ENCODE data around the gene FUS. TPM values are rescaled to one million over a fixed set of nuclear protein-coding genes. Genes with fewer than 3 reads are reported as not detected.

FUS gene
- polyA plus RNA-seq, 4 donors: 601 to 671 (median 647) TPM

DNA sequence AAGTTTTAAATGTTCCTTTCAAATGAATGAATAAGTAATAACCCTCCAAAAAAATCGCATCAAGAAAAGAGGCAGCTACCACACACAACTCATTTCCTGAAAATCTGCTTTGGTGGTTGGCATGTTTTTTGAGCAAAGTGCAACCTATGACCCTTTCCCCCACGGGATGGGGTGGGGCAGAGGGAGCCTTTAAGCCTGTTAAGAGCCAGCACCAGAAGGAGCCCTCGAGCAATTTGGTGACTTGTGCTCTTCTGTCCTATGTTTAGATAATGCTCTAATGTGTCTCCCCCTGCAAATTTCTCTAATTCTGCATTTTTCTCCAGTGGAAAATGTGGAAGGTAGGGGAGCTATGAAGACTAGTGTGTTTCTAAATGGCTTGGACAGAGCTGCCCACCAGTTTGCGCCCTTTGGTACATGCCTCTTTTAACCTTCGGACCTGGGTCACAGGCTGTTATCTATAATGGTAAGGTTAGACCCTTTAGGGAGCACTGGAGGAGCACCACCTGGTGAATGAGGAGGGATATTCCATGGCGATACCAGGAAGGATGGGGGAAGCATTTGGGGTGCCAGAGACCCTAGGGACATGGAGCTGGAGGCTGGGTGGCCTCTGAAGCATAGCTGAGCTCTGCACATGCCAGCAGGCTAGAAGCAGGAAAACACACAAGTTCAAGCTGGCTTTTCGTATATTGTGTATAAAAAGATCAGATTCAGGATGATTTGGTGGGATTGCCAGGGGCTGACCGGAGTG, 21.1 kb downstream of the FUS start:
- DNase-seq (ENCODE audit: low read depth in 4 of 4, low spot score in 3 of 4): no peak

- no peak for DNase-seq (ENCODE audit: low read depth in 4 of 4, low spot score in 3 of 4)
Measured at GRCh38 chr16:31201582-31202413, 21.9 kb downstream of the FUS start.

- DNase-seq (ENCODE audit: low read depth in 4 of 4, low spot score in 3 of 4): no peak
Measured at GRCh38 chr16:31202414-31203375, 22.8 kb downstream of the FUS start, which contains the start of gene PYCARD. Gene PYCARD (minus strand): TSS chr16:31202760. CDS start chr16:31202690, 70 bp downstream.

DNA sequence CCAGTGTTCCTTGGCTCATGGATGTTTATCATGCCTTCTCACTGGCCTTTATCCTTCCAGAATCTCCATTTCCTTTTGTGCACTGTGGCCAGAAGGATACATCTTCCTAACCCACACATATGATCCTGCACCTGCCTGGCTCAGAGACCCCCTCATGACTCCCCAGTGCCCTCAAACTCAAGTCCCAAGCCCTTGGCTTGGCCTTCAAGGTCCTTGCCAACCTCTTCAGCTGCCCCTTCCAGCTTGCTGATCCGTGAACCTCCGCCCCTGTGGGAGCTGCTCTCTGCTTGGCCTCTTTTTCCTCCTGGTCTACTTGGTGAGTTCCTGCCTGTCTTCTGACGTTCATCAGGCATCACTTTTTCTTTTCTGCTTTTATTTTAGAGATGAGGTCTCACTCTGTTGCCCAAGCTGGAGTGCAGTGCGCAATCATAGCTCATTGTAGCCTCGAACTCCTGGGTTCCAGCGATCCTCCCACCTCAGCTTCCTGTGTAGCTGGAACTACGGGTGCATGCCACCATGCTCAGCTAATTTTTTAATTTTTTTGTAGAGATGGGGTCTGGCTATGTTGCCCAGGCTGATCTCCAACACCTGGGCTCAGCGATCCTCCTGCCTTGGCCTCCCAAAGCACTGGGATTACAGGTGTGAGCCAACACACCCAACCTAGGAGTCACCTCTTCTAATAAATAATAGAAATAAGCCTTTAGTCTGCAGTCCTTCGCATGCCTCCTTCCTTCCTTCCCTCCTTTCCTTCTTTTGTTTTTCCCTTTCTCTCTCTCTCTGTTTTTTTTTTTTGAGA, 25.1 kb downstream of the FUS start:
- no peak for DNase-seq (ENCODE audit: low read depth in 4 of 4, low spot score in 3 of 4)

GRCh38 chr16:31206776-31207175, 26.8 kb downstream of the FUS start:
- no peak for DNase-seq (ENCODE audit: low read depth in 4 of 4, low spot score in 3 of 4)

DNA sequence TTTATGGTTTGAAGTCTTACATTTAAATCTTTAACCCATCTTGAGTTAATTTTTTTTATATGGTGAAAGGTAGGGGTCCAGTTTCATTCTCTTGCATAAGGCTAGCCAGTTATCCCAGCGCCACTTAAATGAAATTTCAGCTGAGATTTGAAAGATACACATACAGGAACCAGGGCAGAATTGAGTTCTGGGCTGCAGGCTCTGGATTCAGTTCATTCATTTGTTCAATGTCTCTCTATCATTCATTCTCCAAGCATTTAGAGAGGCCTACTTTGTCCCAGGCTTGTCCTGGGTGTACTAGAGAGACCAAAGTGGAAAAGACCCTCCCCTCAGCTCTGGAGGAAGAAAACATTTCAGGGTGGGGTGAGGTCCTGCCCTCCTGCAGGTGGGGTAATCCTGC, 33.4 kb downstream of the FUS start:
- DNase-seq (ENCODE audit: low read depth in 4 of 4, low spot score in 3 of 4): no peak

- DNase-seq (ENCODE audit: low read depth in 4 of 4, low spot score in 3 of 4): no peak
Measured at GRCh38 chr16:31213877-31214707, 34.2 kb downstream of the FUS start, which contains the start of gene TRIM72. Gene TRIM72 (plus strand): TSS chr16:31214119. CDS start chr16:31214739, 620 bp downstream.

DNA sequence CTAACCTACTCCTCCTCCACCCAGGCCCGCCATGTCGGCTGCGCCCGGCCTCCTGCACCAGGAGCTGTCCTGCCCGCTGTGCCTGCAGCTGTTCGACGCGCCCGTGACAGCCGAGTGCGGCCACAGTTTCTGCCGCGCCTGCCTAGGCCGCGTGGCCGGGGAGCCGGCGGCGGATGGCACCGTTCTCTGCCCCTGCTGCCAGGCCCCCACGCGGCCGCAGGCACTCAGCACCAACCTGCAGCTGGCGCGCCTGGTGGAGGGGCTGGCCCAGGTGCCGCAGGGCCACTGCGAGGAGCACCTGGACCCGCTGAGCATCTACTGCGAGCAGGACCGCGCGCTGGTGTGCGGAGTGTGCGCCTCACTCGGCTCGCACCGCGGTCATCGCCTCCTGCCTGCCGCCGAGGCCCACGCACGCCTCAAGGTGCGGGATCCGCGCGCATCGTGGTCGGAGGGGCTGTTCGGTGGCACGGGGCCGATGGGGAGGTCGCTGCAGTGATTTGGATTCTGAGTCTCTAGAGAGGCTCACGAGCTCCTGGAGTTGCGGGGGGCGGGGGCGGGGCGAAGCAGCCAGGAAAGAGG, 34.9 kb downstream of the FUS start:
- DNase-seq (ENCODE audit: low read depth in 4 of 4, low spot score in 3 of 4): no peak

DNA sequence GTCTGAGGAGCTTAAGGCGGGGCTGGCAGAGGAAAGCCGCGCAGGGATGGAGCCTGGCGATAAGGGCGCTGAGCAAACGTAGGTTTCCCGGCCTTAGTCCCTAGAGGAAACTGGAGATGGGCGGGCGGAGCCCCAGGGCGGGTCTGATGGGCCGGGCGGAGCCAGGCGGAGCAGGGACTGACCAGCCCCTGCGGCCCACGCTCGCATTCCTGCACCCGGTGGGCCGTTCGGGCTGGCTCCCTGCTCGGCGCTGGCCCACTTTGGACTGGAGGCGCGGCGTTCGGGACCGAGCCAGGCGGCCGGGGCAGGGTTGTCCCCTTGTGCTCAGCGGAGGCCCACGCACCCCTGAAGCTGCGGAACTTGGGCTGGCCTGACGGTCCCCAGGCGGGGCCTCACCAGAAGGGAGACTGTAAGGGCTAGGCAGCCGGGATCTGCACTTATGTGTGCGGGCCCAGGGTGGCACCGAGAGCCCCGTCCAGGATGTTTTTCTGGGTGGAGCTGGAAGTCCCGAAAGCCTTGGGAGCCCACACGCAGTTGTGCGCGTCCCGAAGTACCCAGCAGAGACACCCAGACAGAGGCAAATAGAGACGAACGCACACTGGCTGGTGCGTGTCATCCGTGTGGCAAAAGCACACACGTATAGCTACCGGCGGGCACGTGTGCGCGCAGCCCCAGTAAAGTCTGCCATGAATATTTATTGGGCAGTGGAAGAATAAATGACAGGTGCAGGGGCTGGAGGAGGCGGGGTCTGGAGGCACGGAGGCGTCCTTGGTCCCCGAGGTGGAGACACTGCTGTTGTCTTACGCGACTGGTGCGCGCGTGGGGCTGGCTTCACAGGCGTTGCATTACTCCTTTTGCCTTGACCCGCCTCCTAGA, 35.6 kb downstream of the FUS start:
- DNase-seq (ENCODE audit: low read depth in 4 of 4, low spot score in 3 of 4): peak in 1 of 4 donors; percentile 23

- DNase-seq (ENCODE audit: low read depth in 4 of 4, low spot score in 3 of 4): no peak
Measured at GRCh38 chr16:31216422-31217135, 36.6 kb downstream of the FUS start, which contains the start of gene PYDC1. Gene PYDC1 (minus strand): TSS chr16:31217135. CDS start chr16:31217028, 107 bp downstream.

GRCh38 chr16:31217136-31217530, 37.2 kb downstream of the FUS start:
- DNase-seq (ENCODE audit: low read depth in 4 of 4, low spot score in 3 of 4): no peak

DNA sequence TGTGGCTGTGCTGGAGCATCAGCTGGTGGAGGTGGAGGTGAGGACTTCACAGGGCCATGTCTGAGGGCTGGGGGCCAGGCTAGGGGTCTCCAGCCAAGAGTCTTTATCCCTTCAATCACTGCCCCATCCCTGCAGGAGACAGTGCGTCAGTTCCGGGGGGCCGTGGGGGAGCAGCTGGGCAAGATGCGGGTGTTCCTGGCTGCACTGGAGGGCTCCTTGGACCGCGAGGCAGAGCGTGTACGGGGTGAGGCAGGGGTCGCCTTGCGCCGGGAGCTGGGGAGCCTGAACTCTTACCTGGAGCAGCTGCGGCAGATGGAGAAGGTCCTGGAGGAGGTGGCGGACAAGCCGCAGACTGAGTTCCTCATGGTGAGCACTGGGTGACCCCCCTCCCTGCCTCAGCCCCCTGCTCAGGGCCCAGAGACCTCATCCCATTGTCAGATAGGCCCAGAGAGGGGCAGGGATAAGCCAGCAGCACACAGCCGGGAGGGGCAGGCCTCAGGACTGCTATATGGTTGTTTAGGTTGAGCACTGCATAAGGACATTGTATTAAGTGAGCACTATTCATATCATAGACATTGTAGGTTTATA, 39.3 kb downstream of the FUS start:
- DNase-seq (ENCODE audit: low read depth in 4 of 4, low spot score in 3 of 4): no peak

DNA sequence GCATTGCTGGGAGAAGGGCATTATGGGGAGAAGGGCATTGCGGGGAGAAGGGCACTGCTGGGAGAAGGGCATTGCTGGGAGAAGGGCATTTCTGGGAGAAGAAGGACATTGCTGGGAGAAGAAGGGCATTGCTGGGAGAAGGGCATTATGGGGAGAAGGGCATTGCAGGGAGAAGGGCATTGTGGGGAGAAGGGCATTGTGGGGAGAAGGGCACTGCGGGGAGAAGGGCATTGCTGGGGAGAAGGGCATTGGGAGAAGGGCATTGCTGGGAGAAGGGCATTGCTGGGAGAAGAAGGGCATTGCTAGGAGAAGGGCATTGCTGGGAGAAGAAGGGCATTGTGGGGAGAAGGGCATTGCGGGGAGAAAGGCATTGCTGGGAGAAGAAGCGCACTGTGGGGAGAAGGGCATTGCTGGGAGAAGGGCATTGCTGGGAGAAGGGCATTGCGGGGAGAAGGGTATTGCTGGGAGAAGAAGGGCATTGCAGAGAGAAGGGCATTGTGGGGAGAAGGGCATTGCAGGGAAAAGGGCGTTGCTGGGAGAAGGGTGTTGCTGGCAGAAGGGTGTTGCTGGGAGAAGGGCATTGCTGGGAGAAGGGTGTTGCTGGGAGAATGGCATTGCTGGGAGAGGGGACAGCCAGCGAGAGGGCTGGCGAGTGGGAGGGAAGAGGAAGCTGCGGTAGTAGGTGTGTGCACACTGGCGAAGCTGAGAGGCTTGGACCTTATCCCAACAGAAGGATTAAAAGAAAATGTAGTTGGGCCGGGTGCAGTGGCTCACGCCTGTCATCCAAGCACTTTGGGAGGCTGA, 41.6 kb downstream of the FUS start:
- no peak for DNase-seq (ENCODE audit: low read depth in 4 of 4, low spot score in 3 of 4)

- DNase-seq (ENCODE audit: low read depth in 4 of 4, low spot score in 3 of 4): no peak
Measured at GRCh38 chr16:31223044-31223443, 43.1 kb downstream of the FUS start.

DNA sequence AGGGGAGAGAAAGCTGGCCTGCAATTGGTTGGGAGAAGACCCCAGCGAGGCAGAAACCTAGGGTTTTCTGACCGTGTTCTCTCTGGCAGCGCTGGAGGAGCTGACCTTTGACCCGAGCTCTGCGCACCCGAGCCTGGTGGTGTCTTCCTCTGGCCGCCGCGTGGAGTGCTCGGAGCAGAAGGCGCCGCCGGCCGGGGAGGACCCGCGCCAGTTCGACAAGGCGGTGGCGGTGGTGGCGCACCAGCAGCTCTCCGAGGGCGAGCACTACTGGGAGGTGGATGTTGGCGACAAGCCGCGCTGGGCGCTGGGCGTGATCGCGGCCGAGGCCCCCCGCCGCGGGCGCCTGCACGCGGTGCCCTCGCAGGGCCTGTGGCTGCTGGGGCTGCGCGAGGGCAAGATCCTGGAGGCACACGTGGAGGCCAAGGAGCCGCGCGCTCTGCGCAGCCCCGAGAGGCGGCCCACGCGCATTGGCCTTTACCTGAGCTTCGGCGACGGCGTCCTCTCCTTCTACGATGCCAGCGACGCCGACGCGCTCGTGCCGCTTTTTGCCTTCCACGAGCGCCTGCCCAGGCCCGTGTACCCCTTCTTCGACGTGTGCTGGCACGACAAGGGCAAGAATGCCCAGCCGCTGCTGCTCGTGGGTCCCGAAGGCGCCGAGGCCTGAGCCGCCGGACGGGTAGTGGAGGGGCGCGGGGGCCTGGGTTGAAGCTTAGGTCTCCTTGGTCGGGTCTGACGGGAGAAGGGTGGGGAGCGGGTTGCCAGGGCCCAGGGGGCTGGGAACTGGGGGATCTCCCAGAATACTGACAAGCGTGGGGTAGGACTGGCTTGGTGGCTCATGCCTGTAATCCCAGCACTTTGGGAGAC, 44.4 kb downstream of the FUS start:
- DNase-seq (ENCODE audit: low read depth in 4 of 4, low spot score in 3 of 4): no peak
